Hepatocyte (in vitro differentiated cells): ENCODE measurements around the gene FGD5. TPM values are rescaled to one million over a fixed set of nuclear protein-coding genes. Genes with fewer than 3 reads are reported as not detected.

Experiments
- DNase-seq: peaks from one replicate; pipeline ENCODE4 v3.0.0-alpha.2; 2016; ENCODE audit warnings: low spot score
- H2AFZ ChIP-seq: fragments of 200-600 bp; sonication (generic); 2 replicates; pipeline ENCODE4 v1.6.0; 2016; ENCODE audit warnings: antibody characterized with exemption, mild to moderate bottlenecking
- H3K27ac ChIP-seq: fragments of 200-600 bp; sonication (generic); 2 replicates; pipeline ENCODE4 v1.5.1; 2016; ENCODE audit warnings: mild to moderate bottlenecking
- H3K27me3 ChIP-seq: fragments of 200-600 bp; sonication (generic); 2 replicates; pipeline ENCODE4 v1.6.1; 2016
- H3K36me3 ChIP-seq: fragments of 200-600 bp; sonication (generic); replicated peaks from 2 replicates; pipeline ENCODE4 v1.5.1; 2016; ENCODE audit warnings: low read depth; ENCODE audit not compliant: insufficient read depth
- H3K4me1 ChIP-seq: fragments of 200-600 bp; sonication (generic); 2 replicates; pipeline ENCODE4 v1.5.1; 2016; ENCODE audit warnings: mild to moderate bottlenecking, moderate library complexity; ENCODE audit not compliant: insufficient read depth
- H3K4me2 ChIP-seq: fragments of 200-600 bp; sonication (generic); 2 replicates; pipeline ENCODE4 v1.6.0; 2016
- H3K4me3 ChIP-seq: fragments of 200-600 bp; sonication (generic); 2 replicates; pipeline ENCODE4 v1.5.1; 2016; ENCODE audit warnings: mild to moderate bottlenecking
- H3K79me2 ChIP-seq: fragments of 200-600 bp; sonication (generic); 2 replicates; pipeline ENCODE4 v1.6.0; 2017; ENCODE audit warnings: mild to moderate bottlenecking
- H3K9me2 ChIP-seq: fragments of 200-600 bp; sonication (generic); replicated peaks from 2 replicates; pipeline ENCODE4 v1.6.0; 2017; ENCODE audit warnings: mild to moderate bottlenecking; ENCODE audit not compliant: insufficient read depth
- H3K9me3 ChIP-seq: fragments of 200-600 bp; sonication (generic); 2 replicates; pipeline ENCODE4 v1.5.1; 2016; ENCODE audit warnings: low read depth, mild to moderate bottlenecking
- H4K20me1 ChIP-seq: fragments of 200-600 bp; sonication (generic); 2 replicates; pipeline ENCODE4 v1.6.0; 2016; ENCODE audit warnings: mild to moderate bottlenecking; ENCODE audit not compliant: insufficient read depth, poor library complexity, severe bottlenecking
- CTCF ChIP-seq: fragments of 200-600 bp; sonication (generic); IDR thresholded peaks from 2 replicates; pipeline ENCODE4 v1.5.1; 2016; ENCODE audit warnings: antibody characterized with exemption, mild to moderate bottlenecking; ENCODE audit not compliant: poor library complexity
- EZH2 ChIP-seq: fragments of 200-600 bp; sonication (generic); IDR thresholded peaks from 2 replicates; pipeline ENCODE4 v1.6.1; 2016; ENCODE audit warnings: antibody characterized with exemption, mild to moderate bottlenecking, borderline replicate concordance
- EZH2phosphoT487 ChIP-seq: fragments of 200-600 bp; sonication (generic); IDR thresholded peaks from one replicate; pipeline ENCODE4 v1.6.1; 2018; ENCODE audit warnings: antibody characterized with exemption, mild to moderate bottlenecking, low read depth, moderate library complexity; ENCODE audit not compliant: unreplicated experiment, severe bottlenecking
- WGBS: methylation state at CpG from one replicate; pipeline ENCODE4 v1.1.6; 2016; ENCODE audit warnings: low lambda C conversion rate; ENCODE audit errors: missing lambda C conversion rate; 5-methylcytosine and 5-hydroxymethylcytosine counted together
- polyA plus RNA-seq: library from polyadenylated mRNA; unstranded; fragments of >200 nt; fragmentation: Nextera tagmentation; extraction: Ambion mirVana; gene quantifications from 2 replicates; pipeline ENCODE4 v1.2.1, GENCODE V29; 2016
- total RNA-seq: library from RNA; depleted of rRNA; stranded (reverse); fragments of >200 nt; gene quantifications from 2 replicates; pipeline ENCODE4 v1.2.3, GENCODE V29; 2014

The FGD5 gene
- total and polyA plus RNA-seq, 2 experiments from 2014 or later, result 2.9 to 3.3 TPM

GRCh38 chr3:14832975-14833722 is 14.4 kb downstream of the FGD5 start:
- Histone ChIP-seq H3K27ac (no peak overlapping the region), H4K20me1 (no peaks in the 10 kb centered on the region), H3K4me1 (peaks cover 18% of the 10 kb centered on the region), H3K79me2 (no peaks in the 10 kb centered on the region), H2AFZ (no peak overlapping the region), H3K27me3 (peaks cover 5% of the 10 kb centered on the region), H3K36me3 (no peaks in the 10 kb centered on the region), H3K9me2 (no peaks in the 10 kb centered on the region), H3K9me3 (no peaks in the 10 kb centered on the region), H3K4me2 (no peak overlapping the region), H3K4me3 (no peak overlapping the region)
- WGBS, result 92% methylated on average over 14 of the region's 14 CpGs
- no peak for DNase-seq
- no peak for TF ChIP-seq CTCF
- no peak for TF ChIP-seq EZH2
- TF ChIP-seq EZH2phosphoT487, result no peak

- Histone ChIP-seq H3K27me3 (peaks cover 5% of the 10 kb centered on the region), H4K20me1 (no peaks in the 10 kb centered on the region), H3K36me3 (no peaks in the 10 kb centered on the region), H3K9me3 (no peaks in the 10 kb centered on the region), H3K9me2 (no peaks in the 10 kb centered on the region), H3K4me3 (no peak overlapping the region), H3K79me2 (no peaks in the 10 kb centered on the region), H3K4me2 (no peak overlapping the region), H3K4me1 (peaks cover 21% of the 10 kb centered on the region), H3K27ac (no peak overlapping the region), H2AFZ (no peak overlapping the region)
- TF ChIP-seq CTCF (no peak), EZH2phosphoT487 (no peak), EZH2 (no peak)
- WGBS, result 82% methylated on average over 3 of the region's 3 CpGs
- DNase-seq, result no peak
Measured at GRCh38 chr3:14834121-14834520, 15.4 kb downstream of the FGD5 start.

- TF ChIP-seq CTCF (no peak), EZH2 (no peak), EZH2phosphoT487 (no peak)
- no peak for DNase-seq
- no peaks in the 10 kb centered on the region for H3K9me2 ChIP-seq
- no peak overlapping the region for H3K27ac ChIP-seq
- H4K20me1 ChIP-seq, result no peaks in the 10 kb centered on the region
- H2AFZ ChIP-seq, result no peak overlapping the region
- no peak overlapping the region for H3K4me3 ChIP-seq
- no peak overlapping the region for H3K4me2 ChIP-seq
- 93% methylated on average over 15 of the region's 15 CpGs for WGBS
- peaks cover 18% of the 10 kb centered on the region for H3K4me1 ChIP-seq
- no peaks in the 10 kb centered on the region for H3K79me2 ChIP-seq
- no peaks in the 10 kb centered on the region for H3K9me3 ChIP-seq
- no peaks in the 10 kb centered on the region for H3K36me3 ChIP-seq
- H3K27me3 ChIP-seq, result peaks cover 5% of the 10 kb centered on the region
Measured at GRCh38 chr3:14834807-14835466, 16.2 kb downstream of the FGD5 start.
